ENCODE measurements around the gene FOXE1. TPM values are rescaled to one million over a fixed set of nuclear protein-coding genes. Genes with fewer than 3 reads are reported as not detected.
A peak's percentile ranks its signal among the peaks of the same experiment; 100 is the strongest.

FOXE1 gene
- total RNA-seq, 4 donors from 2014 or later: 7.1 to 17.4 (median 12.4) TPM

DNA sequence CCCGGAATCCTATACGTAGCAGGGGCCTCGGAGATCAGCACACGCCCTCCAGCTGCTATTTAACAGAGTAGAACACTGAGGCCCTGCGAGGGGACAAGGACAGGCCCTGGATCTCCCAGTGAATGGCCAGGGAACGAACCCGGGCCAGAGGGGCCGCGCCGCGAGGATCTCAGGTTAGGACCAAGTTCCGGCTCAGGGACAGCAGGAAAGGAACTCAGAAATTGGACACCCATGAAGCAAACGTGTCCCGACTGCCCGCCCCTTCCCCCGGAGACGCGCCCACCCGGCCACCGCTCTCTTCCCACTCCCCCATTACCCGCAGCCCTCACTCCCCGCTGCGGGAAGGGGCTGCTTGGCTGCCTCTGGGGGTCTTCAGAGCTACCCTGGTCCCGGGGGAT lies 1.0 kb upstream of the FOXE1 start:
- H3K27ac ChIP-seq: peak overlapping the region; percentile 9 to 84 (median 50)
- peaks cover 8 to 100% (median 19%) of the 10 kb centered on the region in 4 donors for H3K27me3 ChIP-seq
- 0% methylated on average over 9 of the region's 24 CpGs; no CpG with 5 or more reads in 1 of the 2 donors for WGBS, 2 donors
- H3K4me3 ChIP-seq: peak overlapping the region; percentile 56 to 71 (median 67)
- DNase-seq: no peak
- TF ChIP-seq, protein P1, sequence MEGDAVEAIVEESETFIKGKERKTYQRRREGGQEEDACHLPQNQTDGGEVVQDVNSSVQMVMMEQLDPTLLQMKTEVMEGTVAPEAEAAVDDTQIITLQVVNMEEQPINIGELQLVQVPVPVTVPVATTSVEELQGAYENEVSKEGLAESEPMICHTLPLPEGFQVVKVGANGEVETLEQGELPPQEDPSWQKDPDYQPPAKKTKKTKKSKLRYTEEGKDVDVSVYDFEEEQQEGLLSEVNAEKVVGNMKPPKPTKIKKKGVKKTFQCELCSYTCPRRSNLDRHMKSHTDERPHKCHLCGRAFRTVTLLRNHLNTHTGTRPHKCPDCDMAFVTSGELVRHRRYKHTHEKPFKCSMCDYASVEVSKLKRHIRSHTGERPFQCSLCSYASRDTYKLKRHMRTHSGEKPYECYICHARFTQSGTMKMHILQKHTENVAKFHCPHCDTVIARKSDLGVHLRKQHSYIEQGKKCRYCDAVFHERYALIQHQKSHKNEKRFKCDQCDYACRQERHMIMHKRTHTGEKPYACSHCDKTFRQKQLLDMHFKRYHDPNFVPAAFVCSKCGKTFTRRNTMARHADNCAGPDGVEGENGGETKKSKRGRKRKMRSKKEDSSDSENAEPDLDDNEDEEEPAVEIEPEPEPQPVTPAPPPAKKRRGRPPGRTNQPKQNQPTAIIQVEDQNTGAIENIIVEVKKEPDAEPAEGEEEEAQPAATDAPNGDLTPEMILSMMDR (IDR thresholded peaks at IDR 0.05): no peak
- TF ChIP-seq POLR2A (IDR thresholded peaks at IDR 0.05): no peak
- peaks cover 30 to 76% (median 31%) of the 10 kb centered on the region in 3 donors for H3K4me1 ChIP-seq
- H3K9me3 ChIP-seq: no peaks in the 10 kb centered on the region
- intact Hi-C loops (cut with DNase I): no loop called here
- no peaks in the 10 kb centered on the region for H3K36me3 ChIP-seq

DNA sequence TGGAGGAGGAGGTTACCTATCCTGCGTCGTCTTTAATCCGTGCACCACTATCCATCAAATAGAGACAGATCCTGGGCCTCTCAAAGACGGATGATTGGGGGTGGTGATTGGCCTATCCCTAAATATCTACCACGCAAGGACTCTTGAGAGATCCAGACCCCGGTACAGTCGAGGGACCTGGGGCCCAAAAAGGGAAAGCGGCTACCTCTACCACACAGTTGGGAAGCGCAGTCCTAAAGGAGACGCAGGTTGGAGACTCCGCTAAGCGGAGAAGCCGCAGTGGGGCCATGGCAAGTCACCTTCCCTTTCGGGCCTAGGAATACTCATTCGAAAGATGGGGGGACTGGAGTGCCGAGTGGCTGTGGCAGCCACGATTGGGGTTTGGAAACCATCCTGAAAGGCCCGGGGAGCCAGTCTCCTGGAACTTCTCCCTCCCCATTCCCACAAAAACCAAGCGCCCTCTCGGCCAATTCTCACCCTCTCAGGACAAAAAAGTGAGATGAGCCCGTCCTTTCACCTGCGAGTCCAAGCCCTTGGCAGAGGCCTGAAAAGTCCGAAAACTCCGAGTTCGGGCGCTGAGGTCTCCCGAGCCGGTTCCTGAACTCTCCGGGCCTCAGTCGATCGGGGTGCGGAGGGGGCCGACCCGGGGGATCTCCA lies 499 bp upstream of the FOXE1 start:
- Histone ChIP-seq H3K9me3 (no peaks in the 10 kb centered on the region), H3K27me3 (peaks cover 8 to 100% (median 19%) of the 10 kb centered on the region in 4 donors), H3K4me1 (peaks cover 30 to 81% (median 33%) of the 10 kb centered on the region in 3 donors), H3K4me3 (peak overlapping the region; percentile 56 to 71 (median 67)), H3K36me3 (no peaks in the 10 kb centered on the region), H3K27ac (peak overlapping the region; percentile 56 to 84 (median 79))
- no peak for DNase-seq
- intact Hi-C loops (cut with DNase I): no loop called here
- TF ChIP-seq POLR2A (IDR thresholded peaks at IDR 0.05): no peak
- TF ChIP-seq, protein P1 (IDR thresholded peaks at IDR 0.05): no peak
- 0 to 1% methylated on average over 7 to 15 of the region's 34 CpGs for WGBS, 2 donors

DNA sequence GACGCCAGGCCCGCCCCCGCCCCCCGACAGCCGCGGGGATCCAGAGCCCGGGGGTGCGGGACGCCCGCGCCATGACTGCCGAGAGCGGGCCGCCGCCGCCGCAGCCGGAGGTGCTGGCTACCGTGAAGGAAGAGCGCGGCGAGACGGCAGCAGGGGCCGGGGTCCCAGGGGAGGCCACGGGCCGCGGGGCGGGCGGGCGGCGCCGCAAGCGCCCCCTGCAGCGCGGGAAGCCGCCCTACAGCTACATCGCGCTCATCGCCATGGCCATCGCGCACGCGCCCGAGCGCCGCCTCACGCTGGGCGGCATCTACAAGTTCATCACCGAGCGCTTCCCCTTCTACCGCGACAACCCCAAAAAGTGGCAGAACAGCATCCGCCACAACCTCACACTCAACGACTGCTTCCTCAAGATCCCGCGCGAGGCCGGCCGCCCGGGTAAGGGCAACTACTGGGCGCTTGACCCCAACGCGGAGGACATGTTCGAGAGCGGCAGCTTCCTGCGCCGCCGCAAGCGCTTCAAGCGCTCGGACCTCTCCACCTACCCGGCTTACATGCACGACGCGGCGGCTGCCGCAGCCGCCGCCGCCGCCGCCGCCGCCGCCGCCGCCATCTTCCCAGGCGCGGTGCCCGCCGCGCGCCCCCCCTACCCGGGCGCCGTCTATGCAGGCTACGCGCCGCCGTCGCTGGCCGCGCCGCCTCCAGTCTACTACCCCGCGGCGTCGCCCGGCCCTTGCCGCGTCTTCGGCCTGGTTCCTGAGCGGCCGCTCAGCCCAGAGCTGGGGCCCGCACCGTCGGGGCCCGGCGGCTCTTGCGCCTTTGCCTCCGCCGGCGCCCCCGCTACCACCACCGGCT lies 1.0 kb downstream of the FOXE1 start:
- peak overlapping the region; percentile 56 to 84 (median 79) for H3K27ac ChIP-seq
- no peaks in the 10 kb centered on the region for H3K36me3 ChIP-seq
- H3K4me3 ChIP-seq: peak overlapping the region; percentile 56 to 71 (median 67)
- no peak for DNase-seq
- intact Hi-C loops (cut with DNase I): no loop called here
- peaks cover 8 to 99% (median 17%) of the 10 kb centered on the region in 4 donors for H3K27me3 ChIP-seq
- peak in 1 of 4 donors; percentile 9 for TF ChIP-seq POLR2A (IDR thresholded peaks at IDR 0.05)
- TF ChIP-seq, protein P1 (IDR thresholded peaks at IDR 0.05): peak in 2 of 6 experiments; percentile 48 to 69
- H3K9me3 ChIP-seq: no peaks in the 10 kb centered on the region
- WGBS, 2 donors: 0% methylated on average over 9 of the region's 125 CpGs; no CpG with 5 or more reads in 1 of the 2 donors
- H3K4me1 ChIP-seq: peaks cover 21 to 76% (median 26%) of the 10 kb centered on the region in 3 donors

- Histone ChIP-seq H3K36me3 (no peaks in the 10 kb centered on the region), H3K4me1 (peaks cover 21 to 74% (median 26%) of the 10 kb centered on the region in 3 donors), H3K4me3 (peak overlapping the region; percentile 56 to 71 (median 67)), H3K27ac (peak overlapping the region in 2 of 4 donors; percentile 76 to 82), H3K9me3 (no peaks in the 10 kb centered on the region), H3K27me3 (peaks cover 8 to 99% (median 17%) of the 10 kb centered on the region in 4 donors)
- intact Hi-C loops (cut with DNase I): no loop called here
- DNase-seq: no peak
- TF ChIP-seq POLR2A (IDR thresholded peaks at IDR 0.05): no peak
- TF ChIP-seq, protein P1 (IDR thresholded peaks at IDR 0.05): no peak
- WGBS, 2 donors: 42 to 63% methylated on average over 14 to 29 of the region's 71 CpGs
These were observed 1.9 kb downstream of the FOXE1 start for GRCh38 chr9:97854696-97855485.

Data from esophagus squamous epithelium (tissue), 5 donors.